Stomach (tissue), 4 donors: ENCODE data around the gene HOXB7.

ENCODE experiments used
- EP300 ChIP-seq: sonication (generic); formaldehyde crosslinking; IDR thresholded peaks from one replicate; pipeline ENCODE4 v1.6.1; 2017; ENCODE audit warnings: antibody characterized with exemption
- POLR2A ChIP-seq, 4 donors: fragments of 450-650 bp; IDR thresholded peaks; one replicate each; pipeline ENCODE4 v1.6.1; 2016; ENCODE audit warnings: antibody characterized with exemption in 4 of 4, control low read depth in 2 of 4, mild to moderate bottlenecking in 1 of 4, moderate library complexity in 1 of 4
- POLR2AphosphoS5 ChIP-seq, 3 donors: sonication (generic); formaldehyde crosslinking; IDR thresholded peaks; one replicate each; pipeline ENCODE4 v1.6.1; 2016; ENCODE audit warnings: antibody characterized with exemption in 3 of 3
- TF ChIP-seq, protein P1 (sequence below), 7 experiments: fragments of 450-650 bp in 4 of 7; fragments of 200-600 bp in 3 of 7; sonication (generic) in 3 of 7; IDR thresholded peaks; one replicate each; pipeline ENCODE4 v1.5.1; 2016 to 2019; ENCODE audit warnings: antibody characterized with exemption in 7 of 7, control low read depth in 2 of 7, mild to moderate bottlenecking in 1 of 7

DNA sequence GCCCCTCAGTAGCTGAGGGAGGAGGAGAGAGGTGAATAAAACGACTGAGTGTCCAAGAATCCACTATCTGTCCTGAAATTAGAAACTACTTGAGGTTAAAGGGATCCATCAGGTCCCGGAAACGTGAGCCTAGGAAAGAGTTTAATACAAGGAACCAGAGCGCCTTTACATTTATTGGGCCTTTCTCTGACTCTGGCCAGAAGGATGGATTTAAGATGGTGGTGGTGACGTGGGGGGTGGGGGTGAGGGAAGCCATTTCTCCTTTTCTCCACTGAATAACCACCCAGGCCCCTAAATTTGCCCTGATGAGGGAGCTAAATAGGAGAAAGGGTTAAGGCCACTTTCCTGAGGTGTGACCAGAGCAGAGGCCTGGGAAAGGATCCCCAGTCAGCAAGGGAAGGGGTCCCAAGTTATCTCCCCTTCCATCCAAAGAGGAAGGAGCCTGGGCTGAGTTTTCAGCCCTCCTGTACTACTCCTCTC is 16.3 kb upstream of the HOXB7 start:
- TF ChIP-seq, protein P1, sequence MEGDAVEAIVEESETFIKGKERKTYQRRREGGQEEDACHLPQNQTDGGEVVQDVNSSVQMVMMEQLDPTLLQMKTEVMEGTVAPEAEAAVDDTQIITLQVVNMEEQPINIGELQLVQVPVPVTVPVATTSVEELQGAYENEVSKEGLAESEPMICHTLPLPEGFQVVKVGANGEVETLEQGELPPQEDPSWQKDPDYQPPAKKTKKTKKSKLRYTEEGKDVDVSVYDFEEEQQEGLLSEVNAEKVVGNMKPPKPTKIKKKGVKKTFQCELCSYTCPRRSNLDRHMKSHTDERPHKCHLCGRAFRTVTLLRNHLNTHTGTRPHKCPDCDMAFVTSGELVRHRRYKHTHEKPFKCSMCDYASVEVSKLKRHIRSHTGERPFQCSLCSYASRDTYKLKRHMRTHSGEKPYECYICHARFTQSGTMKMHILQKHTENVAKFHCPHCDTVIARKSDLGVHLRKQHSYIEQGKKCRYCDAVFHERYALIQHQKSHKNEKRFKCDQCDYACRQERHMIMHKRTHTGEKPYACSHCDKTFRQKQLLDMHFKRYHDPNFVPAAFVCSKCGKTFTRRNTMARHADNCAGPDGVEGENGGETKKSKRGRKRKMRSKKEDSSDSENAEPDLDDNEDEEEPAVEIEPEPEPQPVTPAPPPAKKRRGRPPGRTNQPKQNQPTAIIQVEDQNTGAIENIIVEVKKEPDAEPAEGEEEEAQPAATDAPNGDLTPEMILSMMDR (IDR thresholded peaks at IDR 0.05), result no peak
- TF ChIP-seq POLR2A (IDR thresholded peaks at IDR 0.05) (no peak), EP300 (no peak), POLR2AphosphoS5 (IDR thresholded peaks at IDR 0.05) (no peak)
